Measurements from ENCODE around the gene NXPE4.

Gene NXPE4

GRCh38 chr11:114559425-114560310, 35.9 kb downstream of the NXPE4 start, which contains the start of gene NXPE1:
Gene NXPE1 (minus strand): TSS chr11:114559881. CDS start chr11:114551201, 8,680 bp downstream.
- no peak for DNase-seq

GRCh38 chr11:114556135-114556534, 39.5 kb downstream of the NXPE4 start:
- no peak for DNase-seq

GRCh38 chr11:114553642-114554041, 41.9 kb downstream of the NXPE4 start:
- peak; percentile 4 for DNase-seq

- no peak for DNase-seq
Observed at GRCh38 chr11:114551060-114551459, 44.5 kb downstream of the NXPE4 start.

GRCh38 chr11:114525682-114526081, 69.9 kb downstream of the NXPE4 start:
- DNase-seq, result no peak

DNA sequence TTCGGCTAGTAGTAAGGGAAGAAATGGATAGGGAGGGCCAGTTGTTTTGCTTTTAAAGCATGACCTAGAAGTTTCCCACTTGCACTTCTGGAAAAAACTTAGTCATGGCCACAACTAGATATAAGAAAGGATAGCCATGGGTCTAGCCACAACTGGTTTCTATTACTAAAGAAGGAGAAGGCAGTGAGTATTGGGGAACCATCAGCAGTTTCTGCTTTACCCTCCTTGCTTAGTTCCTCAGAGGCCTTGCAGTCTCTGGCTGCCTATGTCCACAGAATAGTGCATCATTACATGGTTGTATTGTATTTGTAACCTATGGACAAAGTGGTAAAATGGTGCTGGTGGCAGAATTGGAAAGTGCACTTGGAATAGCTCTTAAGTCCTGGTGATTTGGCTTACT, 71.5 kb downstream of the NXPE4 start:
- DNase-seq, result no peak

DNA sequence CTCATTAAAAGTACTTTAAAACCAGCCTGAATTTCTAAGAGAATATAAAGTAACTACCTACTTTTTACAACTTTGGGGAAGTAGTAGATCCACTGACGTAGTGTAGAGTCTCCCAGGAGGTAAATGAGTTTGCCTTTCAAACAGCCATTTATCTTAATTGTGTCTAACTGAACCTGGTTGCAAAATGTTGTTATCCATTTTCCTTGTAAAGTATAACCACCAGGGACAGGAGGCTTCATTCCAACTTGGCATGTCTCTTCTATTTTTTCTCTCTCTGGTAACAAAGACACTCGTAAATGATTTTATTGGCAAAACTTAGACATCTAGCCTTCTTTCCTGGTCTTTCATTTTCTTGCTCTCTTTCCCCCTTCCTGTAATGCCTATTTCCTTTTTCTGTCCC, 72.8 kb downstream of the NXPE4 start:
- DNase-seq, result no peak

All from fibroblast of skin of right biceps (primary cell).